Activated CD8-positive, alpha-beta T cell treated with anti-CD3 and anti-CD28 coated beads for 36 hours (primary cell): ENCODE results near the gene EFCAB8. TPM values are rescaled to one million over a fixed set of nuclear protein-coding genes. Genes with fewer than 3 reads are reported as not detected.

Source experiments
- ATAC-seq: fragments of 200-7000 bp; cut with Tn5 transposase; one replicate; pipeline ENCODE4 v1.10.0; 2021; ENCODE audit warnings: mild to moderate bottlenecking, moderate library complexity
- CTCF ChIA-PET: fragments of 350-600 bp; sonication (Branson Sonifier 250); formaldehyde crosslinking; loops from one replicate; lab custom pipeline; 2021; ENCODE audit warnings: antibody characterized with exemption; lab: Charles Lee
- POLR2A ChIA-PET: fragments of 350-600 bp; sonication (Branson Sonifier 250); formaldehyde crosslinking; loops from one replicate; lab custom pipeline; 2021; ENCODE audit warnings: antibody characterized with exemption; lab: Charles Lee
- DNase-seq: peaks from one replicate; pipeline ENCODE4 v3.0.0-alpha.2; 2020
- H3K27ac Mint-ChIP-seq: one replicate; pipeline ENCODE4 v1.8.0; 2021; ENCODE audit warnings: mild to moderate bottlenecking, mixed read lengths
- H3K27me3 Mint-ChIP-seq: one replicate; pipeline ENCODE4 v1.8.0; 2021; ENCODE audit warnings: mixed read lengths
- H3K36me3 Mint-ChIP-seq: one replicate; pipeline ENCODE4 v1.8.0; 2021; ENCODE audit warnings: low read depth, mixed read lengths
- H3K4me1 Mint-ChIP-seq: one replicate; pipeline ENCODE4 v1.8.0; 2021; ENCODE audit warnings: low read depth, mixed read lengths
- H3K4me3 Mint-ChIP-seq: one replicate; pipeline ENCODE4 v1.8.0; 2021; ENCODE audit warnings: mild to moderate bottlenecking, moderate library complexity, mixed read lengths
- H3K9me3 Mint-ChIP-seq: one replicate; pipeline ENCODE4 v1.8.0; 2021; ENCODE audit warnings: mixed read lengths
- intact Hi-C: fragments of 100-400 bp; cut with micrococcal nuclease; formaldehyde crosslinking; loops from one replicate; pipeline ENCODE4 v1.10.0; 2022
- total RNA-seq, 2 experiments: library from RNA; stranded (reverse); gene quantifications; one replicate each; pipeline ENCODE4 v1.2.3, GENCODE V29; 2021
- TF ChIP-seq, protein P1 (sequence below): fragments of 200-600 bp; IDR thresholded peaks from one replicate; pipeline ENCODE4 v1.8.0; 2022; ENCODE audit warnings: antibody characterized with exemption, mild to moderate bottlenecking

EFCAB8 gene
- total RNA-seq, 2 experiments from 2014 or later: 0.89 to 0.92 TPM

DNA sequence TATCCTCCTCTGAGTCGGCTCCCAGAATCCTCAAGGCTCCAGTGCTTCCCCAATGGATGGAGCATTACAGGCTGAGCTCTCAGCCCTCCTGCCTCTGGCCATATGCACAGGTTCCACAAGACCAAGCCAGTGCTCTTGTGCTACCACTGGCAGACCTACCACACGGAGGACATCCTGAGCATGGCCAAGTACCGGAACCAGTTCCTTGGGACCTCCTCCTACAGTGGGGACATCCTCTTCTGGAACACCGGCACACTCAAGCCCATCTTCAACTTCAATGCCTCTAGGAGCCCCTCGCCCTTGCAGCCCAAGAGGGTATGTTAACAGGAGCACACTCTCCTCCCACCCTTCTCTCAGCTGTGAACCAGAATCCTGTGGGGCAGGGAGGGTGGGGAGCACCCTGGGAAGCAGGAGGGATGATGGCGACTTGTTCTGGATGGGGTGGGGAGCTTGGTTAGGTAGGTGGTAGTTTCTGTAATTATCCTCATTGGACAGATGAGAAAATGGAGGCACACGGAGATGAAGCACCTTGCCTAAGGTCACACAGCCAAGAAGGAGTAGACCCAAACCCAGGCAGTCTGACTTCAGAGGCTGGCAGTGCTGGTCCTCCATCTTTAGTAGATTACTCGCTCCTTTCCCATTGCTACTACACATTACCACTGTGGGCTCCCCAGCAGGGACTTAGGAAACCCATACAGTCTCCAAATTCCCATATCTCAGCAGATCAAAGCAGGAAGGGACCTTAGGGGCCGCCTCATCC, 58.6 kb downstream of the EFCAB8 start:
- DNase-seq: no peak
- Mint-ChIP-seq H3K4me1 (no peaks in the 10 kb centered on the region), H3K4me3 (no peak overlapping the region), H3K9me3 (peaks cover 17% of the 10 kb centered on the region), H3K27me3 (no peaks in the 10 kb centered on the region), H3K27ac (no peak overlapping the region), H3K36me3 (peaks cover 7% of the 10 kb centered on the region)
- ChIA-PET POLR2A (no interaction called here), CTCF (interaction anchor here (1.0 kb wide), 1 partner anchor 28 kb away, joined by 4 read pairs; no protein-coding TSS in a partner anchor)
- TF ChIP-seq, protein P1, sequence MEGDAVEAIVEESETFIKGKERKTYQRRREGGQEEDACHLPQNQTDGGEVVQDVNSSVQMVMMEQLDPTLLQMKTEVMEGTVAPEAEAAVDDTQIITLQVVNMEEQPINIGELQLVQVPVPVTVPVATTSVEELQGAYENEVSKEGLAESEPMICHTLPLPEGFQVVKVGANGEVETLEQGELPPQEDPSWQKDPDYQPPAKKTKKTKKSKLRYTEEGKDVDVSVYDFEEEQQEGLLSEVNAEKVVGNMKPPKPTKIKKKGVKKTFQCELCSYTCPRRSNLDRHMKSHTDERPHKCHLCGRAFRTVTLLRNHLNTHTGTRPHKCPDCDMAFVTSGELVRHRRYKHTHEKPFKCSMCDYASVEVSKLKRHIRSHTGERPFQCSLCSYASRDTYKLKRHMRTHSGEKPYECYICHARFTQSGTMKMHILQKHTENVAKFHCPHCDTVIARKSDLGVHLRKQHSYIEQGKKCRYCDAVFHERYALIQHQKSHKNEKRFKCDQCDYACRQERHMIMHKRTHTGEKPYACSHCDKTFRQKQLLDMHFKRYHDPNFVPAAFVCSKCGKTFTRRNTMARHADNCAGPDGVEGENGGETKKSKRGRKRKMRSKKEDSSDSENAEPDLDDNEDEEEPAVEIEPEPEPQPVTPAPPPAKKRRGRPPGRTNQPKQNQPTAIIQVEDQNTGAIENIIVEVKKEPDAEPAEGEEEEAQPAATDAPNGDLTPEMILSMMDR: no peak
- intact Hi-C loops: no loop called here
- no peak for ATAC-seq

DNA sequence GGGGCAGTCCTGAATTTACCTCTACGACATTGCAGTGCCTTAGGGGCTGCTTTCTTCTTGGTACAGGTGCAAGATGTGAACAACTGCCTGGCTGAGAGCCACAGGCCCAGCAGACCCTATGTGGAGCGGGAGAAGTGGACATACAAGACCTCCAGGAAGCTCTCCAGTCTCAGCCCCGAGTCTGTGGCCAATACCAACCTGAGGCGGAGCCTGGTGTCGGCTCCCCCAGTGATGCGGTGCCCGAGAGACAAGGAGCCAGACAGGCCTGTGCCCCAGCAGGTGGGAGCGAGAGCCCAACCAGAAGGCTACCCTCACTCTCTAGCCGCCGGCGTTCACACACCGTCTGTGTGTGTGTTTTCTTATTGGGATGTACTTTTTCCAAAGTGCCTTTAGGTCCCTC, 59.6 kb downstream of the EFCAB8 start:
- Mint-ChIP-seq H3K4me3 (no peak overlapping the region), H3K4me1 (no peaks in the 10 kb centered on the region), H3K36me3 (peaks cover 7% of the 10 kb centered on the region), H3K9me3 (peaks cover 17% of the 10 kb centered on the region), H3K27ac (no peak overlapping the region), H3K27me3 (no peaks in the 10 kb centered on the region)
- ChIA-PET CTCF (no interaction called here), POLR2A (no interaction called here)
- ATAC-seq (no peak), DNase-seq (no peak)
- intact Hi-C loops: no loop called here
- TF ChIP-seq, protein P1: no peak

DNA sequence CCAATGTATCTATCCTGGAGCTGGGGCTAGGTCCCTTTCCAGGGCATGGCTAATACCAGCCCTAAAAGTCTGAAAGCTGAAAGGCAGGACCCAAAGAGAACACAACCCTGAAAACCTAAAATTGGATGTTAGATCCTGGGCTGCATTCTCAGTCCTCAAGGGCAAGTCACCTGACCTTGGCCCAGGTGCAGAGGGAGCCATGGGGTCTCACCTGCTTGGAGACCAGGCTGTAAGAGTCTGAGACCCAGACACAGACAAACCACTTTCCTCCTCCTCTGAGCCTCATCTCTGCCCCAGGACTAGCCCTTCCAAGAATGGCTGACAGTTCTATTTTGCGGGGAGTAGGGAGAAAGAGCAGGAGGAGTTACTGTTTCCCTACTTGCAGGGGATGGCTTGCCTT, 60.0 kb downstream of the EFCAB8 start:
- Mint-ChIP-seq H3K4me3 (no peak overlapping the region), H3K27me3 (no peaks in the 10 kb centered on the region), H3K36me3 (peaks cover 7% of the 10 kb centered on the region), H3K27ac (no peak overlapping the region), H3K9me3 (peaks cover 17% of the 10 kb centered on the region), H3K4me1 (no peaks in the 10 kb centered on the region)
- ATAC-seq (no peak), DNase-seq (no peak)
- POLR2A ChIA-PET: no interaction called here
- intact Hi-C loops: no loop called here
- CTCF ChIA-PET: no interaction called here
- TF ChIP-seq, protein P1: no peak

DNA sequence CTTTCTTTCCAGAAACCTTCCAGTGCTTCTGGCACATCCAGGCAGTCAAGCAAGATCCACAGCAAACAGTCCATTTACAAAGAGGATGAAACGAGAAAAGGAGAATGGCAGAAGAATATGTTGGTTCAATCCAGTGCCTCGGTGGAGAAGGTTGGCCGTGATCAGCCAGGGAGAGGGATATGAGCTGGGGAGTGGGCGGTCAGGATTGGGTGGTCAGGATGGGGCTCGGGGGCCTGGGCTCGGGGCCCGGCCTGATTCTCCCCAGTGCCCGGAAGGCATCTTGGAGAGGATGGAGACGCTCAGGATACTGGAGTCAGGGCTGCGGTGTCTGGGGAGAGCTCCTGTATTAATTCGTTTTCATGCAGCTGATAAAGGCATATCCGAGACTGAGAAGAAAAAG, 61.3 kb downstream of the EFCAB8 start:
- ChIA-PET POLR2A (no interaction called here), CTCF (interaction anchor here (1.1 kb wide), 1 partner anchor 26 kb away, joined by 3 read pairs; no protein-coding TSS in a partner anchor)
- Mint-ChIP-seq H3K9me3 (peaks cover 9% of the 10 kb centered on the region), H3K4me1 (no peaks in the 10 kb centered on the region), H3K27ac (no peak overlapping the region), H3K27me3 (no peaks in the 10 kb centered on the region), H3K4me3 (no peak overlapping the region), H3K36me3 (peaks cover 4% of the 10 kb centered on the region)
- intact Hi-C loops: no loop called here
- DNase-seq: no peak
- TF ChIP-seq, protein P1: no peak
- ATAC-seq: no peak

DNA sequence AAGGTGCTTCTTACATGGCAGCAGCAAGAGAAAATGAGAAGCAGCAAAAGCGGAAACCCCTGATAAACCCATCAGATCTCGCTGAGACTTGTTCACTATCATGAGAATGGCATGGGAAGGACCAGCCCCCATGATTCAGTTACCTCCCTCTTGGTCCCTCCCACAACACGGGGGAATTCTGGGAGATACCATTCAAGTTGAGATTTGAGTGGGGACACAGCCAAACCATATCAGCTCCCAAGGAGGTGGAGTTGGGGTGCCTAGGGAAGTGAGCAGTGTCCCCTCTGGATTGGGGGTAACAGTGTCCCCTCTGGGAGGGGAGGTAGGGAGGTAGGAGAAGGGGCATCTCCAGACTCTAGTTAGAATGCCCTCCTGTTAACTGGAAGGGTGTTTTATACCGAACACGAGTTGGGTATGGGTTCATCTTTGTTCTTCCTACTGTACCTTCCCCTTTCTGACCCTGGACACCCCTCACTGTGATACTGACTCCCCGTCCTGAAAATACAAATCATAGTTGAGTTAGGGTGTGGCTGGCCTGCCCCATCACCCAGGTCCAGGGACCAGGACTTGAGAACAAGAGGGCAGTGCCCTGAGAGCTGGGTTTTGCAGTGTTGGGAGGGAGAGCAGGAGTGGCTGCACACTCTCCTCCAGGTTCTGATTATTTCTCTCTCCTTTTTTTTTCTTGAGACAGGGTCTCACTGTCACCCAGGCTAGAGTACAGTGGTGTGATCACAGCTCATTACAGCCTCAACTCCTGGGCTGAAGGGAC, 62.0 kb downstream of the EFCAB8 start:
- ChIA-PET POLR2A (no interaction called here), CTCF (interaction anchor here (1.1 to 3.6 kb wide), 2 partner anchors 25 to 84 kb away, joined by 3 to 17 read pairs; partner anchors contain the start of gene SUN5)
- TF ChIP-seq, protein P1: no peak
- Mint-ChIP-seq H3K27me3 (no peaks in the 10 kb centered on the region), H3K36me3 (no peaks in the 10 kb centered on the region), H3K9me3 (peaks cover 5% of the 10 kb centered on the region), H3K4me1 (no peaks in the 10 kb centered on the region), H3K4me3 (no peak overlapping the region), H3K27ac (no peak overlapping the region)
- no peak for DNase-seq
- ATAC-seq: no peak
- intact Hi-C loops: no loop called here
